Right atrium auricular region (tissue), 2 donors: ENCODE data around the gene RASAL2. TPM values are rescaled to one million over a fixed set of nuclear protein-coding genes. Genes with fewer than 3 reads are reported as not detected.

ENCODE experiments used
- DNase-seq: peaks from one replicate; pipeline ENCODE4 v3.0.0-alpha.2; 2019; ENCODE audit warnings: low spot score
- H3K27ac ChIP-seq, 2 donors: fragments of 200-600 bp; sonication (generic); 1 replicate in 1 of 2; 2 replicates in 1 of 2; pipeline ENCODE4 v1.5.1; 2016 to 2019
- H3K27me3 ChIP-seq, 2 donors: fragments of 200-600 bp; sonication (generic); one replicate each; pipeline versions ENCODE4 v1.5.1 to v1.6.0; 2017 to 2019
- H3K36me3 ChIP-seq: fragments of 200-600 bp; sonication (generic); one replicate; pipeline ENCODE4 v1.5.1; 2016
- H3K4me1 ChIP-seq, 2 donors: fragments of 200-600 bp; sonication (generic); one replicate each; pipeline versions ENCODE4 v1.5.1 to v1.6.0; 2017 to 2019
- H3K4me3 ChIP-seq, 2 donors: fragments of 200-600 bp; sonication (generic); 1 replicate in 1 of 2; 2 replicates in 1 of 2; pipeline ENCODE4 v1.5.1; 2017 to 2019; ENCODE audit warnings: mild to moderate bottlenecking in 1 of 2, moderate library complexity in 1 of 2
- H3K9me3 ChIP-seq, 2 donors: fragments of 200-600 bp; sonication (generic); one replicate each; pipeline ENCODE4 v1.5.1; 2019
- CTCF ChIP-seq, 2 donors: fragments of 200-600 bp; sonication (generic); IDR thresholded peaks; one replicate each; pipeline ENCODE4 v1.5.1; 2019; ENCODE audit warnings: antibody characterized with exemption in 2 of 2
- total RNA-seq, 2 donors: library from RNA; depleted of rRNA; stranded (reverse); fragments of >200 nt; gene quantifications; one replicate each; pipeline ENCODE4 v1.1.0, GENCODE V29; 2016

Gene RASAL2
- total RNA-seq, 2 donors from 2014 or later, result 34.1 to 44.7 TPM

GRCh38 chr1:178273707-178274410, 180.0 kb downstream of the RASAL2 start:
- Histone ChIP-seq H3K36me3 (no peaks in the 10 kb centered on the region), H3K9me3 (no peaks in the 10 kb centered on the region), H3K27me3 (no peaks in the 10 kb centered on the region), H3K27ac (no peak overlapping the region), H3K4me3 (no peak overlapping the region), H3K4me1 (peaks cover 0 to 19% of the 10 kb centered on the region in 2 donors)
- no peak for DNase-seq
- TF ChIP-seq CTCF (IDR thresholded peaks at IDR 0.05), result no peak

GRCh38 chr1:178275049-178275448, 181.1 kb downstream of the RASAL2 start:
- H3K27me3 ChIP-seq, result no peaks in the 10 kb centered on the region
- no peaks in the 10 kb centered on the region for H3K36me3 ChIP-seq
- DNase-seq, result no peak
- no peak for TF ChIP-seq CTCF (IDR thresholded peaks at IDR 0.05)
- H3K4me3 ChIP-seq, result no peak overlapping the region
- no peaks in the 10 kb centered on the region for H3K9me3 ChIP-seq
- H3K4me1 ChIP-seq, result peaks cover 0 to 25% of the 10 kb centered on the region in 2 donors
- no peak overlapping the region for H3K27ac ChIP-seq

GRCh38 chr1:178275553-178275952, 181.6 kb downstream of the RASAL2 start:
- no peak overlapping the region for H3K27ac ChIP-seq
- H3K27me3 ChIP-seq, result no peaks in the 10 kb centered on the region
- peaks cover 0 to 29% of the 10 kb centered on the region in 2 donors for H3K4me1 ChIP-seq
- H3K4me3 ChIP-seq, result no peak overlapping the region
- no peak for DNase-seq
- H3K9me3 ChIP-seq, result no peaks in the 10 kb centered on the region
- TF ChIP-seq CTCF (IDR thresholded peaks at IDR 0.05), result no peak
- H3K36me3 ChIP-seq, result no peaks in the 10 kb centered on the region

GRCh38 chr1:178277793-178278530, 184.1 kb downstream of the RASAL2 start:
- no peak overlapping the region for H3K4me3 ChIP-seq
- H3K27ac ChIP-seq, result no peak overlapping the region
- DNase-seq, result no peak
- no peaks in the 10 kb centered on the region for H3K9me3 ChIP-seq
- no peaks in the 10 kb centered on the region for H3K36me3 ChIP-seq
- no peaks in the 10 kb centered on the region for H3K27me3 ChIP-seq
- no peak for TF ChIP-seq CTCF (IDR thresholded peaks at IDR 0.05)
- H3K4me1 ChIP-seq, result peaks cover 0 to 27% of the 10 kb centered on the region in 2 donors

GRCh38 chr1:178278916-178279686, 185.2 kb downstream of the RASAL2 start:
- no peak overlapping the region for H3K4me3 ChIP-seq

More at GRCh38 chr1:178278916-178279686, 185.2 kb downstream of the RASAL2 start:
- no peak overlapping the region for H3K27ac ChIP-seq
- H3K4me1 ChIP-seq, result peaks cover 0 to 27% of the 10 kb centered on the region in 2 donors
- H3K36me3 ChIP-seq, result peaks cover 4% of the 10 kb centered on the region
- TF ChIP-seq CTCF (IDR thresholded peaks at IDR 0.05), result no peak
- no peak for DNase-seq
- no peaks in the 10 kb centered on the region for H3K27me3 ChIP-seq
- no peaks in the 10 kb centered on the region for H3K9me3 ChIP-seq
